Measurements from ENCODE around the gene TNFRSF25.
A peak's percentile ranks its signal among the peaks of the same experiment; 100 is the strongest.
"Not testable (repeated sequence)": the region's sequence is repeated elsewhere in the genome, so short reads cannot be mapped to it uniquely, and the experiment has no call there.

TNFRSF25 gene

GRCh38 chr1:6464915-6465314 lies 1.1 kb downstream of the TNFRSF25 start:
- Mint-ChIP-seq H3K27ac (peak overlapping the region; percentile 90), H3K4me1 (peaks cover 57% of the 10 kb centered on the region), H3K9me3 (no peaks in the 10 kb centered on the region), H3K4me3 (peak overlapping the region; percentile 86), H3K27me3 (no peaks in the 10 kb centered on the region), H3K36me3 (peaks cover 40% of the 10 kb centered on the region)
- no peak for DNase-seq
- CTCF ChIA-PET: interaction anchor here (2.5 kb wide), 1 partner anchor 24 kb away, joined by 7 read pairs; no protein-coding TSS in a partner anchor

- Mint-ChIP-seq H3K4me1 (peaks cover 59% of the 10 kb centered on the region), H3K4me3 (peak overlapping the region; percentile 86), H3K27ac (peak overlapping the region; percentile 90), H3K9me3 (no peaks in the 10 kb centered on the region), H3K27me3 (peaks cover 4% of the 10 kb centered on the region), H3K36me3 (peaks cover 40% of the 10 kb centered on the region)
- CTCF ChIA-PET: interaction anchor here (1.2 to 2.5 kb wide), 2 partner anchors 12 to 25 kb away, joined by 5 to 7 read pairs; no protein-coding TSS in a partner anchor
- peak; percentile 62 for DNase-seq
These were observed 1.5 kb downstream of the TNFRSF25 start for GRCh38 chr1:6464514-6464836.

GRCh38 chr1:6463120-6463412 lies 2.9 kb downstream of the TNFRSF25 start:
- DNase-seq: no peak
- H3K27me3 Mint-ChIP-seq: peaks cover 4% of the 10 kb centered on the region
- CTCF ChIA-PET: interaction anchor here (1.1 to 1.2 kb wide), 3 partner anchors 9 to 24 kb away, joined by 3 to 5 read pairs (median 3); no protein-coding TSS in a partner anchor
- no peaks in the 10 kb centered on the region for H3K9me3 Mint-ChIP-seq
- H3K36me3 Mint-ChIP-seq: peaks cover 40% of the 10 kb centered on the region
- H3K4me1 Mint-ChIP-seq: peaks cover 63% of the 10 kb centered on the region
- H3K4me3 Mint-ChIP-seq: no peak overlapping the region
- peak overlapping the region; percentile 58 for H3K27ac Mint-ChIP-seq

GRCh38 chr1:6462412-6463119 lies 3.4 kb downstream of the TNFRSF25 start:
- Mint-ChIP-seq H3K4me3 (peak overlapping the region; percentile 63), H3K36me3 (peaks cover 40% of the 10 kb centered on the region), H3K4me1 (peaks cover 63% of the 10 kb centered on the region), H3K9me3 (no peaks in the 10 kb centered on the region), H3K27me3 (peaks cover 4% of the 10 kb centered on the region), H3K27ac (peak overlapping the region; percentile 81)
- CTCF ChIA-PET: interaction anchor here (0.8 to 1.1 kb wide), 2 partner anchors 9 to 17 kb away, joined by 3 read pairs; no protein-coding TSS in a partner anchor
- no peak for DNase-seq

DNA sequence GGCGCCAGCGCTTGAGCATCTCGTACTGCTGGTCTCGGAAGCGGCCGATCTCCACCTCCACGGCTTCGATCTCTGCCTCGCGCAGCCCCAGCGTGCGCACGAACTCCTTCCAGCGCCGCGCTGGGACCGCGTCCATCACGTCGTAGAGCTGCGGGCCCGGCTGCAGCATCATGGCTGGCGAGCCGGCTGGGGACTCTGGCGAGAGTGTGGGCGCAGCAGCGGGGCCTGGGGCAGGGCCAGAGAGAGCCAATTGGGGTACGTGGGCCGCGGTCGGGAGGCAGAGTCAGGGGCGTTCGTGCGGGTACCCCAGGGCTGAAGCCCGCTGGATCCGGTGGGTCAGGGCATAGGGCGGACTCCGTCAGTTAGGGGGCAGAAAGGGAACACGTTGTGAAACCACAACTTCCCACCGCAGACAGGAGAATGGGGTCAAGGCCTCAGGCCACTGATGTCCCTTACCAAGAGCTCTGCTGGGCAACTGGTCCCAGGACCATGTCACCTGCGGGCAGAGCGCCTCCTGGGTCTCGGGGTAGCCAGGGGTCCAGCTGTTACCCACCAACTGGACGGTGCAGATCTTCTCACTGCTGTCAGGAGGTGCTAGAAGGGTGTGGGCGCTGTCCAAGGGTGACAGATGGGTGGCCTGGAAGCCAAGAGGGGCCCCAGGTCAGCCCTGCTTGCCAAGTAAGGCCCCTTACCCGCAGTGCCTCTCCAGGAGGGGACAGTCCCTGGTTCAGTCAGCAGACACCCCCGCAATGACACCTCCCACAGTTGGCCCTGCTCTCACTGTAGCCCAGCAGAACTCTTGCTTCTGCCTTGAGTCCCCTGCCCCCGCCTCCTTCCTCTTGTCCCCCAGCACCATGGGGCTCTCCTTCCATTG lies 4.2 kb downstream of the TNFRSF25 start:
- DNase-seq: no peak
- Mint-ChIP-seq H3K4me1 (peaks cover 65% of the 10 kb centered on the region), H3K9me3 (no peaks in the 10 kb centered on the region), H3K4me3 (peak overlapping the region; percentile 63), H3K27ac (peak overlapping the region; percentile 81), H3K36me3 (peaks cover 41% of the 10 kb centered on the region), H3K27me3 (peaks cover 12% of the 10 kb centered on the region)
- CTCF ChIA-PET: interaction anchor here (0.6 to 1.1 kb wide), 3 partner anchors 8 to 16 kb away, joined by 3 read pairs; no protein-coding TSS in a partner anchor

DNA sequence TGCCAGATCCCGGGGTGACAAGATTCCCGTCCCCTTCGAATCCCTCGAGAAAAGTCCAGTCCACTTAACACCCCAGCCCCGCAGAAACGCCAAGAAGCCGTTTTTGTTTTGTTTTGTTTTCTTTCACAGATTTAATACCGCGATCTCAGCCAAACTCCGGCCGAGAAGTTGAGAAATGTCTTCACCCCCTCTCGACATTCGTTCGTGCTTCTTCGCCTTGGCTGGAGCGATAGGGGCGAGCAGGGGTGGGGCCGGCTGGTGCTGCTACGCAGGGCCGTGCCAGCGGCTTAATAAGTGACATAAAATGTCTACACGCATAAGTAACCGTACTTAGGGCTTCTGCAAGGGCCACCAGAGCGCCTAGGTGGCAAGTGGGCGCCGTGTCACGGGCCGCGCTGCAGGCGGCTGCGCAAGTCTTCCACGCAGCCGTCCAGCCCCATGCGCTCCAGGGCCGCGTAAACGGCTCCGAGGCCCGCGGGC lies 4.9 kb downstream of the TNFRSF25 start:
- Mint-ChIP-seq H3K27ac (peak overlapping the region; percentile 97), H3K27me3 (peaks cover 18% of the 10 kb centered on the region), H3K36me3 (peaks cover 41% of the 10 kb centered on the region), H3K4me3 (peak overlapping the region; percentile 89), H3K4me1 (peaks cover 63% of the 10 kb centered on the region), H3K9me3 (no peaks in the 10 kb centered on the region)
- CTCF ChIA-PET: interaction anchor here (0.6 to 2.3 kb wide), 4 partner anchors 9 to 38 kb away, joined by 3 to 12 read pairs (median 6); no protein-coding TSS in a partner anchor
- no peak for DNase-seq

GRCh38 chr1:6460301-6461050 lies 5.5 kb downstream of the TNFRSF25 start:
- H3K36me3 Mint-ChIP-seq: peaks cover 41% of the 10 kb centered on the region
- peaks cover 25% of the 10 kb centered on the region for H3K27me3 Mint-ChIP-seq
- peak overlapping the region; percentile 89 for H3K4me3 Mint-ChIP-seq
- DNase-seq: peak; percentile 93
- no peaks in the 10 kb centered on the region for H3K9me3 Mint-ChIP-seq
- CTCF ChIA-PET: interaction anchor here (0.9 to 2.3 kb wide), 5 partner anchors 12 to 37 kb away, joined by 4 to 12 read pairs (median 5); no protein-coding TSS in a partner anchor
- peak overlapping the region; percentile 97 for H3K27ac Mint-ChIP-seq
- H3K4me1 Mint-ChIP-seq: peaks cover 66% of the 10 kb centered on the region

GRCh38 chr1:6459850-6460265 lies 6.1 kb downstream of the TNFRSF25 start:
- Mint-ChIP-seq H3K36me3 (peaks cover 41% of the 10 kb centered on the region), H3K27ac (peak overlapping the region; percentile 97), H3K4me3 (peak overlapping the region; percentile 89), H3K9me3 (no peaks in the 10 kb centered on the region), H3K4me1 (peaks cover 63% of the 10 kb centered on the region), H3K27me3 (peaks cover 31% of the 10 kb centered on the region)
- CTCF ChIA-PET: interaction anchor here (0.9 to 2.3 kb wide), 5 partner anchors 13 to 37 kb away, joined by 4 to 12 read pairs (median 5); no protein-coding TSS in a partner anchor
- DNase-seq: peak; percentile 79

GRCh38 chr1:6456800-6457466 lies 9.0 kb downstream of the TNFRSF25 start:
- Mint-ChIP-seq H3K36me3 (peaks cover 19% of the 10 kb centered on the region), H3K4me1 (peaks cover 47% of the 10 kb centered on the region), H3K27ac (no peak overlapping the region), H3K9me3 (no peaks in the 10 kb centered on the region), H3K4me3 (no peak overlapping the region), H3K27me3 (peaks cover 59% of the 10 kb centered on the region)
- CTCF ChIA-PET: interaction anchor here (0.9 kb wide), 1 partner anchor 34 kb away, joined by 3 read pairs; no protein-coding TSS in a partner anchor
- no peak for DNase-seq

DNA sequence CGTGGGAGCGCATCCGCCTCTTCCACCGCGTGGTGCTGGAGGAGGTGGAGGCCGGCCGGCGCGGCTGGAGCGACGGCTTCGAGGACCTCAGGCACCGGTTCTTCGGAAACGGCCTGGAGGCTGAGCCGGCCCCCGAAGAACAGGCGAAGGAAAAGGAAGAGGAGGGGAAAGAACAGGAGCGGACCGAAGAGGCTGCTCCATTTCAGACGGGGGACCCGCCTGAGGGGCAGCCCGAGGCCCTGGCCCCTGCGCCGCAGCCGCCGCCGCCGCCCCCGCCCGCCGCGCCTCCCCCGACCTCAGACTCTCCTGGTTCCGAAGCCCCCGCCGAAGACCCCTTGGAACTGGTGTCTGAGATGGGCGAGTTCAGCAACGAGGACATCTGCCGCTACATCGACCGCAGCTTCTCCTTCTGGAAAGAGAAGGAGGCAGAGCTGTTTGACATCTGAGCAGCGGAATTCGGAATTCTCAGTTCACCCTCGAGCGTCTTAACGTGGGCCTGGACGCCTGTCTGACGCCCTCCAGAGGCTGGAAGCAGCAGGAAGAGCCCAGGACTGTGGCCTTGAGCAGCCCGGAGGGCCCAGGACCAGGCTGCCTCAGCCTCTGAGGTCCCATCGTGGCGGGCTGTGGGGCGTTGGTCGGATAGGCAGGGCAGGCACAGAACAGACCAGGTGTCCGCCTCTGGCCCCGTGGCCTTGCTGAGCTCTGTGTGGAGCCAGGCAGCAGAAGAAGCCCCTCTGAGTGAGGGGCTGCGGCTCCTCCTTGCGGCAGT lies 10.0 kb downstream of the TNFRSF25 start:
- Mint-ChIP-seq H3K4me1 (peaks cover 37% of the 10 kb centered on the region), H3K27me3 (peaks cover 69% of the 10 kb centered on the region)
- H3K9me3 Mint-ChIP-seq, H3K36me3 Mint-ChIP-seq, H3K4me3 Mint-ChIP-seq, H3K27ac Mint-ChIP-seq, DNase-seq: not testable (repeated sequence)
- CTCF ChIA-PET: interaction anchor here (0.9 to 1.4 kb wide), 2 partner anchors 14 to 35 kb away, joined by 3 to 4 read pairs; no protein-coding TSS in a partner anchor

GRCh38 chr1:6454856-6455751 lies 10.9 kb downstream of the TNFRSF25 start:
- H3K27ac Mint-ChIP-seq: no peak overlapping the region
- no peak overlapping the region for H3K4me3 Mint-ChIP-seq
- peaks cover 77% of the 10 kb centered on the region for H3K27me3 Mint-ChIP-seq
- H3K9me3 Mint-ChIP-seq: no peaks in the 10 kb centered on the region
- H3K4me1 Mint-ChIP-seq: peaks cover 31% of the 10 kb centered on the region
- CTCF ChIA-PET: interaction anchor here (1.1 to 1.6 kb wide), 6 partner anchors 7 to 36 kb away, joined by 3 to 6 read pairs (median 4); partner anchors contain the start of gene HES2
- peaks cover 2% of the 10 kb centered on the region for H3K36me3 Mint-ChIP-seq
- DNase-seq: peak; percentile 60
